NCI-H1694 (cell line): ENCODE data around the gene CYP46A1.

Experiments used
- DNase-seq: peaks from one replicate; lab custom pipeline; 2025; lab: John Stamatoyannopoulos, UW

The CYP46A1 gene

GRCh38 chr14:99744199-99744872, 60.2 kb downstream of the CYP46A1 start:
- DNase-seq, result no peak

GRCh38 chr14:99744873-99745224, 60.8 kb downstream of the CYP46A1 start:
- DNase-seq, result no peak

DNA sequence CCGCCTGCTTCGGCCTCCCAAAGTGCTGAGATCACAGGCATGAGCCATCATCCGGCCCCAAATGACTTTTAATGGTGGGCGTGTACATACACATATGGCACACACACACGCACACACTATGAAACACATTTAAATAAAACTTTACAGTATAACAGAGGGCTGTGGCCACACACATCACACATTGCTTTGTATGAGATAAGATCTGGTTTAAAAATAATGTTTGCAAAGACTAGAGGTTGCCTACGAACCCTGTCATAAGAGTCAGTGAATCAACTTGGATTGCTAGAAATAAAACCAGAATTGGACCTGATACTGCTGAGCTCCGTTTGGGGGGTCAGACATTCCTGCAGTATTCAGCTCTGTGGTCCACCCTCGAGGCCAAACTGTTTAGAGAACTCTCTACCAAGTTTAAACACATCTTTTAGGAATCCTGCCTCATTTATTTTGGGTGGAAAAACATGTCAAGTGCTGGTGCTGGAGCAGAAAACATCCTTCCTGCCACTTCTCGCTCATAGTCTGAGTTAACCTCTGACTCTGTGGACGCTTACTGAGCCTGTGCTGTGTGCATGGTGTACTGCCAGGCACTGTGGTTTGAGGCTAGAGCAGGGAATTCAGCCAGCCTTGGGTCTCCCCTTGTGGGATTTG, 61.3 kb downstream of the CYP46A1 start:
- DNase-seq, result no peak

GRCh38 chr14:99747167-99747566, 63.1 kb downstream of the CYP46A1 start:
- DNase-seq, result no peak

DNA sequence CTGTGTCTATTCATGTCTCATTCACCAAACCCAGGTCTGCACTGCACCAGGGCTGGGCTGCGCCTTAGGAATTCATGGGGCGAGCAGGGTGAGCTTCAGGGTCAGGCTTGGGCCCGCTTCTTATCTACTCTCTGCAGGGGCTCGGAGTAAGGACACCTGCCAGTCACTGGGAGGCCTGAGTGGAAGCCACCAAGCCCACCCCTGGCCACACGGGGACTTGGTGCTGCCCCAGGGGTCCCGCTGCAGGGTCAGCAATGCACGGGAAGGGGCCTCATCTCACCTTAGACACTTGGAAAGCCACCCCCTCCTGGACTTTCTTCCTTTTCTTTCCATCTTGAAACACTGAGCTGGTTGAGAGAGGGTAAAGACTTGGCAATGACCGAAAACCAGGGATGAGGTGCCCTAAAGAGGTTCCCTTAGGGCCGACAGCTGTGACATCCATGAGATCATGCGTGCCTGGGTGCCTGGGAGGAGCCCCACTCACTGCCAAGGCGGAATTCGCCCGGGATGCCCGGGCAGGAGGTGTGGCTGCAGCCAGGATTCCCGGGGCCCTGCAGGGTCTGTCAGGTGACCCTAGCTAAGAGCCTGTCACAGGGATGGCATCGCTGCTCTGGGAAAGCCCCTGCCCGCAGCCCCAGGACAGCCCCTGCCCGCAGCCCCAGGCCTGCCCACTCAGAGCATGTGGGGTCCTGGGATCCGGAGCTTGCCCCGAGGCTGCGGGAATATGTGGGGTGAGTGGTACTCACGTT, 63.7 kb downstream of the CYP46A1 start:
- no peak for DNase-seq

GRCh38 chr14:99748529-99748928, 64.4 kb downstream of the CYP46A1 start:
- no peak for DNase-seq

DNA sequence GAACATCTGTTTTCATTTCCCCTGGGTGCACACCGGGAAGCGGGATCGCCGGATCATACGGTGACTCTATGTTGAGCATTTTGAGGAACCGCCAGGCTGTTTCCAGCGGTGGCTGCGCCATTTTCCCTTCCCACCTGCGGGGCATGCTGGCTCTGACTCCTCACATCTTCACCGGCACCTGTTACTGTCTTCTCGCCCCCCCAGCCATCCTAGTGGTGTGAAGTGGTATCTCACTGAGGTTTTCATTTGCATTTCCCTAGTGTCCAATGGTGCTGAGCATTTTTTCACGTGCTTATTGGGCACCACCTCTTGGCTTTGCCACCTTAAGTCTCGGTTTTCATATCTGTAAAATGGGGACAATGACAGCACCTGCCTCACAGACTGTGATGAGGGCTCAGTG, 65.0 kb downstream of the CYP46A1 start:
- no peak for DNase-seq

DNA sequence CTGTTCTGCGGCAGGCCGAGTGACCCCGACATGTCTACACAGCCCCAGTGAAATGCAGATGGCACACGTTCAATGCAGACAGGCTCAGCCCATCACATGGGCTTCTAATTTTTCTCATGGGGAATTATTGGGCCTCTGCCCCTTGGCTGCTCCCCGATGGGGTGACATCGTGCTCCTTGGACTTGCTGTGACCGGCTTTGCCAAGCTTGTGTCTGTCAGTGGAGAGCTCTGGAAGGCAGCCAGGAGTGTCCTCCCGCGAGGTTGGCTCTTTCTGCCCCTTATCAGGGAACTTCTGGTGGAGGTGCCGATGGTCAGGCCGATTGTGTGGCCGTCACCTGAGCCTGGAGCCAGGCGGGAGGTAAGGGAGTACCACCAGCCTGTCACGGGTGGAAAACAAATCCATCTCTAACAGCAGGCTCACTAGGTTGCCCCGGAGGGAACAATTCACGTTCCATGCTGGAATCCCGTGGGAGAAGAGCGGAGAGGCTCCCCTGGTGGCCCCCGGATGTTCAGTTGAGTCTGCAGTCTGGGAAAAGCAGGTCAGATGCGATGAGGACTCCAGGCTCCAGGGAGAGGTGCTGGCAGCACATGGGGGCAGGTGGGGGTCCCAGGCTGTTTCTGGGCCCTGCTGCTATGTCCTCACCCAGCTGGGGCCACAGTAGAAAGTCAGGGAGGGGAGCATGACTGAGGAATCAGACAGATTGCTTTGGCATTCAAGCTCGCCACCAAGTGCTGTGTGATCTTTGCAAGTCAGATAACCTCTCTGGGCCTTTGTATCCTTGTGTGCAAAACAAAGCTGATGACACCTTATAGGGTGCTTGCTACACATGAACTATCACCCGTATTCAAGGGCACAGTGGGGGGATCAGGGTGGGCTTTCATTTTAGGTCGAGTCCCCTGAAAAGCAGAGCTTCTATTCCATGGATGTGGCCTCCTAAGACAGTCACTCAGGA, 65.9 kb downstream of the CYP46A1 start:
- no peak for DNase-seq

DNA sequence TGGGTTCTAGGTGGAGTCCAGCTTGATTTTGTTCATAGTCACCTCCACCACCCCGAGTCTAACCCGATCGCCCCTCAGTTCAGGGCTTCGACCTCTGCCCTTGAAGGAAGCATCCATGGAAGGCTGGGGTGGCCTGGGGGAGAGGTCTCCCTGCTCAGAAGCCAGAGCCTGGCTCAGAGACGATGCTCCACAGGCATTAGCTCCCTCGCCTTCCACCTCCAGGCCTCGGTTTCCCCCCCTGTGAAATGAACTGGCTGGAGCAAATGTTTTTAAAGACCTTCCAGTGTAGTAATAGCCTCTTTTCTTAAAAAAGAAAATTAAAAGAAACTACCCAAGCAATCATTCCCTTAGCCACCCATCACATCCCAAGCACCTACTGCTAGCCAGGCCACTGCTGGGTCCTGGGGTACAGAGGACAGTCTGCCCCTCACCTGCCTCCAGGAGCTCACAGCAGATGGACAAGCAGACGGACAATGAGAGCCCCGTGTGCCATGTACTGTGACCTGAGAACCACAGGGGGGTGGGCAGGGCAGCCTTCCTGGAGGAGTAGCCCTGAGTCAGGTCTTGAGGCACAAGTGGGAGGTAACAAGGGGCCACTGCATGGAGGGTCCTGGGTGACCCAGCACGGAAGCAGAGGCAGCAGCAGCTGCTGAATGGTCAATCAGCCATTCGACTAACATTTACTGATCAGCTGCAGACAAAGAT, 66.8 kb downstream of the CYP46A1 start:
- no peak for DNase-seq

DNA sequence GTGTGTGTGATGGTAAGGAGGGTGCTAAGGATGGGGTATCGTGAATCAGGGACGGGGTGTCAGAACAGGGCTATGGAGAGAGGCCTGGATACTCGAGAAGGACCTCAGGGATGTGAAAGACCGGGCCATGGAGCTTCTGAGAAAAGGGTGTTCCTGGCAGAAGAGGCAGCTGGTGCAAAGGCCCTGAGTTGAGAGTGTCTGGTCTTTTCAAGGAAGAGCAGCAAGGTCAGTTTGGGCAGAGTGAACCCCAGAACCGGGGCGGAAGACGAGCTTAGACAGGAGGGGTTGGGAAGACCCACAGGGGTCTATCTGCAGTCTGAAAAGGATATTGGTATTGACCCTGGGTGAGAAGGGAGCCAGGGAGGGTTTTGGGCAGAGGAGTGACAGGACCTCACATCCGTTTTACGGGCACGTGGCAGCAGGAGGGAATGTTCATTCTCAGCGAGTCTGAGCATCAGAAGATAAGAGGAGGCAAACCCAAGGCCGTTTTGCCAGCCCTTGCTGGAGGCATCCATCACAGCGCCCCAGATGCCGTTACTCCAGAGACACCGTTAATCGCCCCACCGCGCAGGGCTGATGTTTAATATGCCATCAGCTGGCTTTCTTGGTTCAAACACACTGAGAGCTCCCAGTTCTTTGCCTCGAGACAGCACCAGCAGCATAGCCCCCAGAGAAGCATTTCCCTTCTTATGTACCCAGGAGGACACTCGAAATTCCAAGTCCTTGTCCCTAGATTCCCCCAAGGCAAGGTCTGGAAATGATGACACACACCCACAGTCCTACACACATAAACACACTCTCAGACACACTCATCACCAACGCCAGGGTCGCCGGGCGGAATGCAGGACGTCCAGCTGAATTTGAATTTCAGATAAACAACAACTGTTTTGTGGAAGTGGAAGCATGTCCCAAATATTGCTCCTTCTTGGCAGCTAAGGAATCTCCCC, 67.7 kb downstream of the CYP46A1 start:
- no peak for DNase-seq

DNA sequence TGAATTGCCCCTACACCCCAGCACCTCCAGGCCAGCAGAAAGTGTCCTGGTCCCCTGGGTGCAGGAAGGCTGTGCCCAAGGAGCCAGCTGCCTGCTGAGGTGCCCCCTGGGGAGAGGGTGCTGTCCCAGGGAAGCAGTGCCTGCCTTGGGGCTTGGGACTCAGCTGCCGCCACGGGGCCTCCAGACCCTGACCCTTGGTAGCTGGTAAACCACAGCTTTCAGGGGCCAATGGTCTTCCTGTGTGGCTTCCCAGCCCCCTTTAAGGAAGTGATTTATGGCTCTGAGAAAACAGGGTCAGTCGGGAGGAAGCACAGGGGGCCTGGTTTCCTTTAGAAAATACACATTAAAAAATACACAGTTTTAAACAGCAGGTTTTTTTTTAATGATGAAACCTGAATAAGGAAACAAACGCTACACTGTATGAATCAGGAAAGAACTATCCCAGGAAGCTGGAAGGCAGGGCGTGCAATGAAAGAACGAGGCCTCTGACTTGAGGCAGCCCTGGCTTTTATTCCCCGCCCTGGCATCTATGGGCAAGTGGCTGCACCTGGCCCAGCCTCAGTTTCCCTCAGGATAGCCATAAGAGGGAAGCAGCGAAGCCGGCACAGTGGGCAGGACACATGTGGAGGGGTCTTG, 68.5 kb downstream of the CYP46A1 start:
- no peak for DNase-seq

- DNase-seq, result no peak
Measured at GRCh38 chr14:99753225-99754140, 69.4 kb downstream of the CYP46A1 start.

DNA sequence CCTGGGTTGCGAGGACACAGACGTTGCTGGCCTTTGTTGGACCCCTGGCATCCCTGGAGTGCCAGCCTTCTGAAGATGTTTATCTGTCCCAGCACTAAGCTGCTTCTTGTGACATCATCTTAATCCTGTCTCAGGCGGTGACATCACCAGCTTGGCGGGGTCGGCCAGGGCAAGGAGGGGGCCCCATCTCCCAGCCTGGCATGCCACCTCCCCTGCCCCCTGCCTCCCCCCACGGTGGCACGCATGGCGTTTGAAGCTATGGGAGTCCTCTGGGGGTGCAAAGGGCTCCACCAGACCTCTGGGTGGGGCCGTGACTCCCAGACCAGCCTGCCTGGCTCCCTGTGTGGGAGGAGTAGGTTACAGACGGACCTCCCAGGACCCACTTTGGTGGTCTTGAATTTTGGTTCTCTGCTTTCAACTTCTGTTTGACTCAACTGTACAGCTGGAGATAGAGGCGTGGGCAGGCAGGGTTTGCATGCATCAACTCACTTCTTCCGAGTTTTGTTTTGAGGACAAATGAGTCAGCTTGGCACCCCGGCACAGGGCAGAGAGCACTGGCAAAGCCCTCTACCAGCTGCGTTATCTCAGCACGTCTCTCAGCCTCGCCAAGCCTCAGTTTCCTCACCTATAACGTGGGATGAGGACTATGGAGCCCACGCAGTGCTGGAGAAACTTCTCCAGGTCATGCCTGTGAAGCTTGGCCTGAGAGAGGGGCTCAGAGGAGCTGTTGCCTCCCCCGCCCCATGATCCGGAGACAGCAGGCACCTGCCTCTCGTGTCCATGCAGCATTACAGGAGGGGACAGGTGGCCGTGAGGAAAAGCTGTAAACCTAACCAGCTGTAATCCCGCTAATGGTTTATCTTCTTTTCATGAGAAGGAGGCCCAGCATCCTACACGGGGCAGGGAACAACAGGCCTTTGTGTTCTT, 70.3 kb downstream of the CYP46A1 start:
- no peak for DNase-seq

DNA sequence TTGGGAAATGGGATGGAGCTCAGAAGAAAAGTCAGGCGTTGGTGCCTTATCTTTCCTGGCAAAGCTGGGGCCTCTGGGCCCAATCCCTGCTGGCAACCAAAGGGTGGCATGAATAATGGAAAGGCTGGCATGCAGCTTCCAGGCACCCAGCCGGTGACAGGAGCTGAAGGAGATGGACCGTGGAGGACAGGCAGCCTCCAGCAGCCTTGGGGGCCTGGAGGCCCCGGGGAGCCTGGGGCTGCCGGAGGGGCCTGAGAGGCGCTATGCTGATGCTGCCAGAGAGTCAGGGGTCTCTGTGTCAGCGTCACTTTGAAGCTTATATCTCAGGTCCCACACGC, 70.9 kb downstream of the CYP46A1 start:
- no peak for DNase-seq

- DNase-seq, result no peak
Measured at GRCh38 chr14:99755629-99756603, 71.8 kb downstream of the CYP46A1 start.

- no peak for DNase-seq
Measured at GRCh38 chr14:99756796-99757195, 72.7 kb downstream of the CYP46A1 start.
